GM19452 (cell line): Measurements from ENCODE around the gene C1RL.
"Not testable (repeated sequence)": the region's sequence is repeated elsewhere in the genome, so short reads cannot be mapped to it uniquely, and the experiment has no call there.

ENCODE experiments used
- ATAC-seq: cut with Tn5 transposase; IDR thresholded peaks from one replicate; pipeline ENCODE4 v1.9.1; 2021; ENCODE audit not compliant: unreplicated experiment

C1RL gene

DNA sequence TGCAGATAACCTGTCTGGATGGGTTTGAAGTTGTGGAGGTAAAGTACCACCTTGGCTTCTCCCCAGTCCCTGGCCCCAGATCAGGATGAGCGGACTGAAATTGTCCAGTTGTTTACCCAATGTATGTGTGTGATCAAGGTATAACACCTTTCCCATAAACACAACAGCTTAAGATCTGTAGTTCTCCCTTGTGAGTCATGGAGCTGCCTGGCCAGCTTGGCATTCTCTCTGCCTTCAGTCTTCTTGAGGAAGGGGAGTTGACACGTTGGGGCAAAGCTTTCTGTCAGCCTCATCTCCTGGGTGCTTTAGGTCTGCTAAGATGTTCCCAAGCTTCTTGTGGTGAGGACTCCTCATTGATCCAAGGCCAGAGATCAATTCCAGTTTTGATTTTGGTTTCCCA lies 42.4 kb downstream of the C1RL start:
- ATAC-seq: no peak

DNA sequence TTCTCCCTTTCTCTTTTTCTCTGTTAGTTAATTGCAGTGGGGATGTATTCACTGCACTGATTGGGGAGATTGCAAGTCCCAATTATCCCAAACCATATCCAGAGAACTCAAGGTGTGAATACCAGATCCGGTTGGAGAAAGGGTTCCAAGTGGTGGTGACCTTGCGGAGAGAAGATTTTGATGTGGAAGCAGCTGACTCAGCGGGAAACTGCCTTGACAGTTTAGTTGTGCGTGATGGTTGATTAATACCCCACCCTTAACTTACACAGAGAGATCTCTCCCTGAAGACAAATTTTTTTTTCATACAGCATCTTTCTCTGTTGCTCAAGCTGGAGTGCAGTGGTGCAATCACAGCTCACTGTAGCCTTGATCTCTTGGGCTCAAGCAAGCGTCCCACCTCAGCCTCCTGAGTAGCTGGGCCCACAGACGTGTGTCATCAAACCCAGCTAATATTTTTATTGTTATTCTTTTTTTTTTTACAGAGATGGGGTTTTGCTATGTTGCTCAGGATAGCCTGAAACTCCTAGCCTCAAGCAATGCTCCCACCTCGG lies 43.9 kb downstream of the C1RL start:
- ATAC-seq: no peak

DNA sequence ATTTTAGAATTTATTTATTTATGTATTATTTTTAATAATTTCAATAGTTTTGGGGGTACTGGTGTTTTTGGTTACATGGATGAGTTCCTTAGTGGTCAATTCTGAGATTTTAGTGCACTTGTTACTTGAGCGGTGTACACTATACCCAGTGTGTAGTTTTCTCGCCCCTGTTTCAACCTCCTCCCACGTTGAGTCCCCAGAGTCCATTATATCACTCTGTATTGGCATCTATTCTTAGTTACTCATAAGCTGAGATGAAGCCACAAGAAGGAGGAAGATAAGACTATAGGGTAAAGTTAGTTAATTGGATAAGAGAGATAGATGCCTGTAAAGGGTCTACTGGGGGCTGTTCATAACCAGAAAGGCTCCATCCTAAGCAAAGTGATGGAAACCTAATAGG lies 44.5 kb downstream of the C1RL start:
- ATAC-seq: no peak

DNA sequence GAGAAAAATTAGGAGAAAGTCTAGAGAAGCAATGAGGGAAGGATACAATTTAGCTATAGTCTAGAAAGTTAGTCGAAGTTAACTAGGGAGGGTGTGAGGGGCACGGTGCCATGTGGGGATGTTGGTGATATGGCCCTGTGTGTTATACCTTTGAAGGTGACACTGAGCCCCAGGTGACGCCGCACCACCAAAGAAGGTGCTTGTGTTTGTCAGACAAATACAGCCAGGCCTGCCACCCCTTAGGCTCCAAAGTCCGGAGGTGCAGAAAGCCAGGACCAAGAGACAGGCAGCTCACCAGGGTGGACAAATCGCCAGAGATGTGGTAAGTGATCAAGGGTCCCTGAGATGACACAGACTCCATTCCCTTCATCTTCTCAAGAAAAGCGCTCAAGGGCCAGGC lies 47.4 kb downstream of the C1RL start:
- ATAC-seq: no peak

GRCh38 chr12:7061138-7061537 lies 47.9 kb downstream of the C1RL start:
- no peak for ATAC-seq

GRCh38 chr12:7060353-7060954 lies 48.6 kb downstream of the C1RL start, which contains the start of gene C1S:
TSS of gene C1S (plus strand) at chr12:7060718. CDS start at chr12:7061913, 1,195 bp downstream.
- no peak for ATAC-seq

DNA sequence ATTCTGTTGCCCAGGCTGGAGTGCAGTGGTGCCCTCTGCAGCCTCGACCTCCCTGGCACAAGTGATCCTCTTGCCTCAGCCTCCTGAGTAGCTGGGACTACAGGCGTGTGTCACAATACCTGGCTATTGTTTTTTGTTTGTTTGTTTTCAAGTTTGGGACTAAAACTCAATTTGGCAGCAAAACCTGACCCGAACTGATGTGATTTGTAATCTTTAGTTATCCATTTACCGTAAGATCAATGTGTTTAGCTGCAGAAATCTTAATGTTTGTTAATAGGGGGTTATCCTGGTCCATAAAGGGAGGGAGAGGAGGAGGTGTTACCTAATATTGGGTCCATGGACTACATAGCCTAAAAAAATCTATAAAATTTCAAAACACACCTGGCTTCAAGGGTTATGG lies 49.2 kb downstream of the C1RL start:
- no peak for ATAC-seq

- ATAC-seq: no peak
Observed at GRCh38 chr12:7058850-7059395, 50.1 kb downstream of the C1RL start.

- ATAC-seq: no peak
Observed at GRCh38 chr12:7058163-7058845, 50.7 kb downstream of the C1RL start.

DNA sequence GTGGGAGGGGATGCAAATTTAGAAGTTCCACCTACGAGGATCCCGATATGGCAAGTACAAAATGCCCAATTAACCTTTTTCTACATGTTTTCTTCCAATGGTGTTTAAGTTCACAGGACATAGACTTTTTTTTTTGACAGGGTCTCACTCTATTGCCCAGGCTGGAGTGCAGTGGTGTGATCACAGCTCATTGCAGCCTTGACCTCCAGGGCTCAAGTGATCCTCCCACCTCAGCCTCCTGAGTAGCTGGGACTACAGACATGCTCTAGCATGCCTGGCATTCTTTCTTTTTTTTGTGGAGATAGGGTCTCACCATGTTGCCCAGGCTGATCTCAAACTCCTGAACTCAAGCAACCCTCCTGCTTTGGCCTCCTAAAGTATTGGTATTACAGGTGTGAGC lies 53.3 kb downstream of the C1RL start:
- not testable (repeated sequence) for ATAC-seq

GRCh38 chr12:7054925-7055324 lies 54.1 kb downstream of the C1RL start:
- no peak for ATAC-seq

GRCh38 chr12:7049973-7050372 lies 59.0 kb downstream of the C1RL start:
- not testable (repeated sequence) for ATAC-seq

GRCh38 chr12:7049445-7049951 lies 59.5 kb downstream of the C1RL start:
- ATAC-seq: not testable (repeated sequence)

DNA sequence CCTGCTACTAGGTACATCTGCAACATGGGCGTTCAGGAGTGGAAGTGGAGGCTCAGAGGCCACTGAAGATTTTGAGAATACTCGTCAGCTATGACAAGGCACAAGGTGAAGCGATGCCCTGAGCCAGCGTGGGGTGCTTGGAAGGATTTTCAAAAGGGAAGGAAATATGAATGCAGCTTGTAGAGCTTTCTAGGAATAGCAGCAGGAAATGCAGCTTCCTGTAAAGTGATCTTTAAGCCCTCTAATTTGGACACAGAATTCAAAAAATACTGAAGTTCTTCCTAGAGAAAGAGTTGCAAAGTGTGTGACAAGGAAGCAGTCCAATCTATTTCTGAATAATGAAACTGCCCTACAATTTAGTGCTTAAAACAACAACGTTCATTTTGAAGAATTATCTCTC lies 61.7 kb downstream of the C1RL start:
- ATAC-seq: no peak

DNA sequence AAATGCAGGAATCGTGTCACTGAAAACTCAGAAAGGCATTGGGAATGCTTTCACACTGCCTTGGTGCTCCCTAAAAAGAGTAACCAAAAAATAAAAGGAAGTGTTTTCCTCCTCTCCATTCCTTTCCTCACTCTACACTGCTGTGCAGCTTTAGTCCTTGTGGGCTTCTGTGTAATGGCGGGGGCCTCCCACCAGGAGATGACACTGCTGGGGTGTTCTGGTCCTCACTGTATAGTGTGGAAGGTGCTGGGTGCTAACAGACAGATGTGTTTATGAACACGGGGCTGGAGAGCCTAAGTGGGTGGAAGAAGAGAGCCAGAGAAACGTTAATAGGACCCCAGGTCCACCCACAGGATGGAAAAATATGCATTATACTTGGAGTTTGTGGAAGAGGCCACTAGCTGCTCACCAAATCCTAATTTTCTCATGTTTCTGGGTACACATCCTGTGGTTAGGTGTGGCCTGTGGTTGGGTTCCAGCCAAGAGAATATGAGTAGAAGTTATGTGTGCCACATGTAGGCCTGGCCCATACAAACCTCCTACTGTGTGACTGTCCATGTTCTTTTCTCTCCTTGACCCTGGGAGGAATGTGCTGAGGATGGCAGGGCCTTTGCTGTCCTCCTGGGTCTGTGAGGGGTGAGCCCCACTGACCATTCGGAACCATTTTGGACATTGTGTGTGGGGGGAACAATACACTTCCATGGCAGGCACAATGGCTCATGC lies 62.5 kb downstream of the C1RL start:
- no peak for ATAC-seq

- ATAC-seq: no peak
Observed at GRCh38 chr12:7045913-7046312, 63.1 kb downstream of the C1RL start.
